Natural killer cell (primary cell): Measurements from ENCODE around the gene ARMH1. TPM values are rescaled to one million over a fixed set of nuclear protein-coding genes. Genes with fewer than 3 reads are reported as not detected.

ENCODE experiments used
- ATAC-seq, 3 donors: fragments of 150-1000 bp in 2 of 3; fragments of 200-7000 bp in 1 of 3; cut with Tn5 transposase; 1 replicate in 1 of 3; 2 replicates in 2 of 3; pipeline ENCODE4 v1.10.0; 2021; ENCODE audit warnings: mild to moderate bottlenecking in 2 of 3, moderate library complexity in 2 of 3
- DNase-seq, 2 donors: peaks; one replicate each; pipeline versions ENCODE4 v3.0.0 to v3.0.0-alpha.2; 2013 to 2021; ENCODE audit warnings: mixed read lengths in 1 of 2
- H3K27ac ChIP-seq: one replicate; pipeline ENCODE4 v1.5.1; 2013; ENCODE audit warnings: mild to moderate bottlenecking, low read length
- H3K27me3 ChIP-seq: one replicate; pipeline ENCODE4 v1.6.1; 2013; ENCODE audit warnings: low read length; ENCODE audit not compliant: control insufficient read depth, insufficient read depth
- H3K36me3 ChIP-seq: one replicate; pipeline ENCODE4 v1.6.1; 2013; ENCODE audit warnings: low read length; ENCODE audit not compliant: control insufficient read depth, insufficient read depth
- H3K4me1 ChIP-seq: one replicate; pipeline ENCODE4 v1.6.1; 2013; ENCODE audit warnings: low read length; ENCODE audit not compliant: control insufficient read depth, insufficient read depth
- H3K4me3 ChIP-seq: one replicate; pipeline ENCODE4 v1.5.1; 2013; ENCODE audit warnings: low read length
- H3K9me3 ChIP-seq: one replicate; pipeline ENCODE4 v1.6.1; 2013; ENCODE audit warnings: low read length; ENCODE audit not compliant: control insufficient read depth, insufficient read depth
- H3K27ac Mint-ChIP-seq, 2 donors: one replicate each; pipeline ENCODE4 v1.8.0; 2022; ENCODE audit warnings: mild to moderate bottlenecking in 2 of 2, mixed read lengths in 2 of 2, moderate library complexity in 1 of 2
- H3K27me3 Mint-ChIP-seq, 2 donors: one replicate each; pipeline ENCODE4 v1.8.0; 2022; ENCODE audit warnings: low read depth in 2 of 2, mixed read lengths in 2 of 2
- H3K36me3 Mint-ChIP-seq: one replicate; pipeline ENCODE4 v1.8.0; 2022; ENCODE audit warnings: mixed read lengths
- H3K4me1 Mint-ChIP-seq, 2 donors: one replicate each; pipeline ENCODE4 v1.8.0; 2022; ENCODE audit warnings: mixed read lengths in 2 of 2
- H3K4me3 Mint-ChIP-seq: one replicate; pipeline ENCODE4 v1.8.0; 2022; ENCODE audit warnings: mild to moderate bottlenecking, moderate library complexity, mixed read lengths
- H3K9me3 Mint-ChIP-seq, 2 donors: one replicate each; pipeline ENCODE4 v1.8.0; 2022; ENCODE audit warnings: mixed read lengths in 2 of 2
- CTCF ChIP-seq: fragments of 200-600 bp; IDR thresholded peaks from one replicate; pipeline ENCODE4 v1.8.0; 2022; ENCODE audit warnings: antibody characterized with exemption
- WGBS: methylation state at CpG from one replicate; pipeline ENCODE4 v1.1.7; 2013; ENCODE audit warnings: missing lambda C conversion rate; ENCODE audit not compliant: insufficient coverage; 5-methylcytosine and 5-hydroxymethylcytosine counted together
- intact Hi-C: fragments of 100-400 bp; cut with micrococcal nuclease; formaldehyde crosslinking; loops from one replicate; pipeline ENCODE4 v1.14.2; 2022
- total RNA-seq, 4 donors: library from RNA; stranded (reverse); fragments of 120-200 nt in 1 of 4; gene quantifications; one replicate each; pipeline versions ENCODE4 v1.2.3 to v1.2.4, GENCODE V29; 2013 to 2022

Gene ARMH1
- total RNA-seq, 3 donors from 2014 or later (not counting 1 experiment from before 2014, with no cell fraction given): 1.5 to 25.5 (median 5.0) TPM

- Mint-ChIP-seq H3K36me3 (no peaks in the 10 kb centered on the region), H3K4me1 (peaks cover 28 to 29% of the 10 kb centered on the region in 2 donors), H3K27me3 (no peaks in the 10 kb centered on the region), H3K27ac (peak overlapping the region; percentile 88 to 92), H3K4me3 (peak overlapping the region; percentile 94), H3K9me3 (no peaks in the 10 kb centered on the region)
- peak overlapping the region; percentile 94 for H3K27ac ChIP-seq
- H3K36me3 ChIP-seq: no peaks in the 10 kb centered on the region
- intact Hi-C loops: no loop called here
- DNase-seq (no peak), ATAC-seq (no peak)
- H3K4me1 ChIP-seq: peaks cover 37% of the 10 kb centered on the region
- H3K9me3 ChIP-seq: no peaks in the 10 kb centered on the region
- TF ChIP-seq CTCF: no peak
- WGBS: 94% methylated on average over 7 of the region's 7 CpGs
- H3K4me3 ChIP-seq: no peak overlapping the region
- no peaks in the 10 kb centered on the region for H3K27me3 ChIP-seq
These were observed 672 bp downstream of the ARMH1 start for GRCh38 chr1:44675186-44675585.

- Histone ChIP-seq H3K4me3 (no peak overlapping the region), H3K9me3 (no peaks in the 10 kb centered on the region), H3K36me3 (no peaks in the 10 kb centered on the region), H3K27me3 (no peaks in the 10 kb centered on the region), H3K4me1 (peaks cover 36% of the 10 kb centered on the region), H3K27ac (no peak overlapping the region)
- ATAC-seq: no peak
- no peak overlapping the region for H3K4me3 Mint-ChIP-seq
- H3K4me1 Mint-ChIP-seq: peaks cover 28 to 29% of the 10 kb centered on the region in 2 donors
- TF ChIP-seq CTCF: no peak
- no peak for DNase-seq
- no peak overlapping the region for H3K27ac Mint-ChIP-seq
- intact Hi-C loops: no loop called here
- no peaks in the 10 kb centered on the region for H3K36me3 Mint-ChIP-seq
- no peaks in the 10 kb centered on the region for H3K27me3 Mint-ChIP-seq
- H3K9me3 Mint-ChIP-seq: no peaks in the 10 kb centered on the region
- WGBS: 52% methylated on average over 5 of the region's 5 CpGs
These were observed 2.1 kb downstream of the ARMH1 start for GRCh38 chr1:44676484-44677200.

GRCh38 chr1:44677201-44677766 is 2.8 kb downstream of the ARMH1 start:
- Histone ChIP-seq H3K27me3 (no peaks in the 10 kb centered on the region), H3K27ac (no peak overlapping the region), H3K4me3 (no peak overlapping the region), H3K9me3 (no peaks in the 10 kb centered on the region), H3K36me3 (no peaks in the 10 kb centered on the region), H3K4me1 (peaks cover 30% of the 10 kb centered on the region)
- no peak overlapping the region for H3K27ac Mint-ChIP-seq
- H3K4me3 Mint-ChIP-seq: no peak overlapping the region
- peak; percentile 41 for TF ChIP-seq CTCF
- H3K36me3 Mint-ChIP-seq: no peaks in the 10 kb centered on the region
- H3K27me3 Mint-ChIP-seq: no peaks in the 10 kb centered on the region
- peaks cover 23% of the 10 kb centered on the region in 2 donors for H3K4me1 Mint-ChIP-seq
- H3K9me3 Mint-ChIP-seq: no peaks in the 10 kb centered on the region
- no peak for ATAC-seq
- peak in 1 of 2 donors; percentile 51 for DNase-seq
- intact Hi-C loops: no loop called here
- 73% methylated on average over 6 of the region's 6 CpGs for WGBS
